Measurements from ENCODE around the gene USP8.

GRCh38 chr15:50531163-50531562, 107.0 kb downstream of the USP8 start:
- TF ChIP-seq CTCF (IDR thresholded peaks at IDR 0.05) (no peak), POLR2AphosphoS5 (IDR thresholded peaks at IDR 0.05) (no peak), POLR2A (IDR thresholded peaks at IDR 0.05) (no peak), EP300 (IDR thresholded peaks at IDR 0.05) (no peak)
